ENCODE results near the gene UBE2E3. TPM values are rescaled to one million over a fixed set of nuclear protein-coding genes. Genes with fewer than 3 reads are reported as not detected.

UBE2E3 gene
- total RNA-seq: 78.7 TPM
- polyA plus RNA-seq (ENCODE audit: insufficient read depth, low read depth, low replicate concordance): 86.9 TPM
- long read RNA-seq, donor 1, transcript UBE2E3-202 (6 exons, 1,570 nt): major isoform, 38 of 125 reads
- long read RNA-seq, donor 1, transcript UBE2E3-212 (4 exons, 499 nt): minor isoform, 5 of 125 reads
- long read RNA-seq, donor 1, partial matches to known transcripts: 69 of 125 reads
- long read RNA-seq, donor 1, other reads (novel, unspliced or antisense): 9 of 125 reads
- long read RNA-seq, donor 2, transcript UBE2E3-202 (6 exons, 1,570 nt): major isoform, 55 of 107 reads
- long read RNA-seq, donor 2, partial matches to known transcripts: 30 of 107 reads
- long read RNA-seq, donor 2, other reads (novel, unspliced or antisense): 16 of 107 reads
- long read RNA-seq, donor 3, transcript UBE2E3-202 (6 exons, 1,570 nt): major isoform, 57 of 112 reads
- long read RNA-seq, donor 3, partial matches to known transcripts: 40 of 112 reads
- long read RNA-seq, donor 3, other reads (novel, unspliced or antisense): 9 of 112 reads
- long read RNA-seq, donor 4, transcript UBE2E3-202 (6 exons, 1,570 nt): major isoform, 39 of 62 reads
- long read RNA-seq, donor 4, partial matches to known transcripts: 12 of 62 reads
- long read RNA-seq, donor 4, other reads (novel, unspliced or antisense): 8 of 62 reads
- long read RNA-seq, donor 5, transcript UBE2E3-202 (6 exons, 1,570 nt): major isoform, 5 of 6 reads
- long read RNA-seq, donor 5, partial matches to known transcripts: 0 of 6 reads
- long read RNA-seq, donor 5, other reads (novel, unspliced or antisense): 0 of 6 reads
- long read RNA-seq, donor 6, transcript UBE2E3-202 (6 exons, 1,570 nt): major isoform, 32 of 129 reads
- long read RNA-seq, donor 6, transcript UBE2E3-212 (4 exons, 499 nt): minor isoform, 12 of 129 reads
- long read RNA-seq, donor 6, partial matches to known transcripts: 70 of 129 reads
- long read RNA-seq, donor 6, other reads (novel, unspliced or antisense): 10 of 129 reads
- long read RNA-seq, donor 7, transcript UBE2E3-202 (6 exons, 1,570 nt): major isoform, 51 of 74 reads
- long read RNA-seq, donor 7, partial matches to known transcripts: 10 of 74 reads
- long read RNA-seq, donor 7, other reads (novel, unspliced or antisense): 11 of 74 reads
- long read RNA-seq, donor 8, transcript UBE2E3-202 (6 exons, 1,570 nt): major isoform, 49 of 106 reads
- long read RNA-seq, donor 8, partial matches to known transcripts: 42 of 106 reads
- long read RNA-seq, donor 8, other reads (novel, unspliced or antisense): 11 of 106 reads
- long read RNA-seq, donor 9, transcript UBE2E3-202 (6 exons, 1,570 nt): major isoform, 20 of 47 reads
- long read RNA-seq, donor 9, partial matches to known transcripts: 16 of 47 reads
- long read RNA-seq, donor 9, other reads (novel, unspliced or antisense): 9 of 47 reads
- long read RNA-seq, donor 10, transcript UBE2E3-212 (4 exons, 499 nt): minor isoform, 7 of 101 reads
- long read RNA-seq, donor 10, transcript UBE2E3-202 (6 exons, 1,570 nt): major isoform, 37 of 101 reads
- long read RNA-seq, donor 10, partial matches to known transcripts: 47 of 101 reads
- long read RNA-seq, donor 10, other reads (novel, unspliced or antisense): 9 of 101 reads

DNA sequence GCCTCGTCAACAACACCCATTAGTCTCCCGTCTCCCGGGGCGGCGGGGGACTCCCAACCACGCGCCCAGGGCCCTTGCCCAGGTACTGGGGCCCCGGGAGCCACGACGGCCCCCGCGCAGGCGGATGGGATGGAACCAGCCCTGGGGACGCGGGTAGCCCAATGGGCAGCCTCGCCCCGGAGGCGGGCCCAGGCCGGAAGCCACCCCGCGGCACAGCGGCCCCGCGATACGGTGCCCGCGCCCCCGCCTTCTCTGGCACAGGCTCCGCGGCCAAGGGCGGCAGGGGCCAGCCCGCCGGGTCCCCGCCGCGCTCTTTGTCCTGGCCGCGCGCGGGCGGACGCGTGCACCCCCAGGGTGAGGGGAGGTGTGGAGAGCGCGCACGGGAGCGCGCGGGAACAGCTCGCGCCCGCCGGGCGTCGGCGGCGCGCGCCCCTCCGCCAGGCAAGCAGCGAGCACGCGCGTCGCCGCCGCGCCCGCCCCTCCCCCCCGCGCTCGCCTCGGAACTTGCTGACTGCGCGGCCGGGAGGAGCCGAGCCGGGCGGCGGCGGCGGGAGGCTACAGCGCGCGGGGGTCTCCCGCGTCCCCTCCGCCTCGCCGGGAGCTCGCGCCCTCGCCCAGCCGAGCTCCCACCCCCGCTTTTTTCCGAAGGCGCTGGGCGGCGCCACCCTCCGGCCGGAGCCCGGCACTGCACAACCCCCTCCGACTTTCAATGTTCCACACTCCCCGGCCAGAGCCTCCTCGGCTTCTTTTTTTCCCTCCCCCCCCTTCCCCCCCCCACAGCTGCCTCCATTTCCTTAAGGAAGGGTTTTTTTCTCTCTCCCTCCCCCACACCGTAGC, at the start of gene UBE2E3:
TSS of gene UBE2E3 (plus strand) at position 500 of the 837 bp plus-strand sequence. CDS start 1,438 bp downstream, outside the sequence.
- Histone ChIP-seq H3K9me3 (ENCODE audit: control insufficient read depth in 2 of 3, insufficient read depth in 1 of 3, low read length in 3 of 3) (no peaks in the 10 kb centered on the region), H3K27ac (ENCODE audit: low read depth in 2 of 2, low read length in 2 of 2) (peak within 1 kb of the TSS; percentile 83 to 84), H3K27me3 (ENCODE audit: control insufficient read depth, insufficient read depth, low read length) (no peaks in the 10 kb centered on the region), H3K4me1 (ENCODE audit: control insufficient read depth in 2 of 3, insufficient read depth in 2 of 3, low read depth in 1 of 3, low read length in 3 of 3) (peaks cover 3 to 8% (median 8%) of the 10 kb centered on the region in 3 donors), H3K36me3 (ENCODE audit: control insufficient read depth in 2 of 3, insufficient read depth in 3 of 3, low read length in 3 of 3) (no peaks in the 10 kb centered on the region), H3K9ac (ENCODE audit: low read length in 3 of 3) (peak within 1 kb of the TSS; percentile 37 to 90 (median 77)), H3K4me3 (ENCODE audit: low read length in 3 of 3) (peak within 1 kb of the TSS; percentile 72 to 87 (median 74))
- TF ChIP-seq, protein P1, sequence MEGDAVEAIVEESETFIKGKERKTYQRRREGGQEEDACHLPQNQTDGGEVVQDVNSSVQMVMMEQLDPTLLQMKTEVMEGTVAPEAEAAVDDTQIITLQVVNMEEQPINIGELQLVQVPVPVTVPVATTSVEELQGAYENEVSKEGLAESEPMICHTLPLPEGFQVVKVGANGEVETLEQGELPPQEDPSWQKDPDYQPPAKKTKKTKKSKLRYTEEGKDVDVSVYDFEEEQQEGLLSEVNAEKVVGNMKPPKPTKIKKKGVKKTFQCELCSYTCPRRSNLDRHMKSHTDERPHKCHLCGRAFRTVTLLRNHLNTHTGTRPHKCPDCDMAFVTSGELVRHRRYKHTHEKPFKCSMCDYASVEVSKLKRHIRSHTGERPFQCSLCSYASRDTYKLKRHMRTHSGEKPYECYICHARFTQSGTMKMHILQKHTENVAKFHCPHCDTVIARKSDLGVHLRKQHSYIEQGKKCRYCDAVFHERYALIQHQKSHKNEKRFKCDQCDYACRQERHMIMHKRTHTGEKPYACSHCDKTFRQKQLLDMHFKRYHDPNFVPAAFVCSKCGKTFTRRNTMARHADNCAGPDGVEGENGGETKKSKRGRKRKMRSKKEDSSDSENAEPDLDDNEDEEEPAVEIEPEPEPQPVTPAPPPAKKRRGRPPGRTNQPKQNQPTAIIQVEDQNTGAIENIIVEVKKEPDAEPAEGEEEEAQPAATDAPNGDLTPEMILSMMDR (IDR thresholded peaks at IDR 0.05; ENCODE audit: borderline replicate concordance, extremely low read depth, insufficient read depth): peak; percentile 50
- FAIRE-seq (no peak), DNase-seq (peak; percentile 93 to 96 (median 93))
- intact Hi-C loops (cut with DNase I): no loop called here

GRCh38 chr2:180931841-180932240, 48.6 kb upstream of the UBE2E3 start:
- no peak for DNase-seq
- TF ChIP-seq, protein P1 (IDR thresholded peaks at IDR 0.05; ENCODE audit: borderline replicate concordance, extremely low read depth, insufficient read depth): no peak
- H3K36me3 ChIP-seq (ENCODE audit: control insufficient read depth in 2 of 3, insufficient read depth in 3 of 3, low read length in 3 of 3): no peaks in the 10 kb centered on the region
- no peak overlapping the region for H3K27ac ChIP-seq (ENCODE audit: low read depth in 2 of 2, low read length in 2 of 2)
- no peak overlapping the region for H3K9ac ChIP-seq (ENCODE audit: low read length in 3 of 3)
- no peak for FAIRE-seq
- H3K4me1 ChIP-seq (ENCODE audit: control insufficient read depth in 2 of 3, insufficient read depth in 2 of 3, low read depth in 1 of 3, low read length in 3 of 3): no peaks in the 10 kb centered on the region
- no peaks in the 10 kb centered on the region for H3K9me3 ChIP-seq (ENCODE audit: control insufficient read depth in 2 of 3, insufficient read depth in 1 of 3, low read length in 3 of 3)
- intact Hi-C loops (cut with DNase I): no loop called here
- no peaks in the 10 kb centered on the region for H3K27me3 ChIP-seq (ENCODE audit: control insufficient read depth, insufficient read depth, low read length)
- no peak overlapping the region for H3K4me3 ChIP-seq (ENCODE audit: low read length in 3 of 3)
